Neural progenitor cell (in vitro differentiated cells): ENCODE measurements around the gene CERS2.

Experiments
- EZH2 ChIP-seq: fragments of 200-600 bp; sonication (generic); IDR thresholded peaks from 2 replicates; pipeline ENCODE4 v1.6.1; 2017; ENCODE audit warnings: antibody characterized with exemption, mild to moderate bottlenecking, moderate library complexity
- TF ChIP-seq, protein P1 (sequence below): fragments of 200-600 bp; sonication (generic); IDR thresholded peaks from 2 replicates; pipeline ENCODE4 v1.5.1; 2017; ENCODE audit warnings: antibody characterized with exemption, mild to moderate bottlenecking

- TF ChIP-seq, protein P1, sequence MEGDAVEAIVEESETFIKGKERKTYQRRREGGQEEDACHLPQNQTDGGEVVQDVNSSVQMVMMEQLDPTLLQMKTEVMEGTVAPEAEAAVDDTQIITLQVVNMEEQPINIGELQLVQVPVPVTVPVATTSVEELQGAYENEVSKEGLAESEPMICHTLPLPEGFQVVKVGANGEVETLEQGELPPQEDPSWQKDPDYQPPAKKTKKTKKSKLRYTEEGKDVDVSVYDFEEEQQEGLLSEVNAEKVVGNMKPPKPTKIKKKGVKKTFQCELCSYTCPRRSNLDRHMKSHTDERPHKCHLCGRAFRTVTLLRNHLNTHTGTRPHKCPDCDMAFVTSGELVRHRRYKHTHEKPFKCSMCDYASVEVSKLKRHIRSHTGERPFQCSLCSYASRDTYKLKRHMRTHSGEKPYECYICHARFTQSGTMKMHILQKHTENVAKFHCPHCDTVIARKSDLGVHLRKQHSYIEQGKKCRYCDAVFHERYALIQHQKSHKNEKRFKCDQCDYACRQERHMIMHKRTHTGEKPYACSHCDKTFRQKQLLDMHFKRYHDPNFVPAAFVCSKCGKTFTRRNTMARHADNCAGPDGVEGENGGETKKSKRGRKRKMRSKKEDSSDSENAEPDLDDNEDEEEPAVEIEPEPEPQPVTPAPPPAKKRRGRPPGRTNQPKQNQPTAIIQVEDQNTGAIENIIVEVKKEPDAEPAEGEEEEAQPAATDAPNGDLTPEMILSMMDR, result no peak
- TF ChIP-seq EZH2, result no peak
Measured at GRCh38 chr1:151008244-151009205, 33.9 kb upstream of the CERS2 start, which contains the start of gene PRUNE1.
